Natural killer cell treated with Interleukin-12 subunit alpha and Interleukin-12 subunit beta and Interleukin-15 and Interleukin-18, amount 100 ng/mL, for 72 hours (primary cell): Measurements from ENCODE around the gene SLAIN2. TPM values are rescaled to one million over a fixed set of nuclear protein-coding genes. Genes with fewer than 3 reads are reported as not detected.
"Not testable (repeated sequence)": the region's sequence is repeated elsewhere in the genome, so short reads cannot be mapped to it uniquely, and the experiment has no call there.

ENCODE experiments used
- ATAC-seq, 2 donors: fragments of 150-1000 bp; cut with Tn5 transposase in 1 of 2; sonication (Bioruptor Pico), chemical (Tn5 transposase) in 1 of 2; 2 replicates each; pipeline ENCODE4 v1.10.0; 2021
- DNase-seq: peaks from one replicate; pipeline ENCODE4 v3.0.0; 2022; ENCODE audit warnings: low spot score
- H3K27ac Mint-ChIP-seq, 2 donors: 1 replicate in 1 of 2; 2 replicates in 1 of 2; pipeline ENCODE4 v1.8.0; 2022; ENCODE audit warnings: mixed read lengths in 2 of 2, mild to moderate bottlenecking in 1 of 2, moderate library complexity in 1 of 2
- H3K27me3 Mint-ChIP-seq, 2 donors: 1 replicate in 1 of 2; 2 replicates in 1 of 2; pipeline ENCODE4 v1.8.0; 2022; ENCODE audit warnings: mixed read lengths in 2 of 2
- H3K36me3 Mint-ChIP-seq: one replicate; pipeline ENCODE4 v1.8.0; 2022; ENCODE audit warnings: mixed read lengths
- H3K4me1 Mint-ChIP-seq, 2 donors: 1 replicate in 1 of 2; 2 replicates in 1 of 2; pipeline ENCODE4 v1.8.0; 2022; ENCODE audit warnings: low read depth in 2 of 2, mixed read lengths in 2 of 2, mild to moderate bottlenecking in 1 of 2
- H3K4me3 Mint-ChIP-seq: one replicate; pipeline ENCODE4 v1.8.0; 2022; ENCODE audit warnings: mixed read lengths
- H3K9me3 Mint-ChIP-seq: 2 replicates; pipeline ENCODE4 v1.8.0; 2022; ENCODE audit warnings: mixed read lengths
- total RNA-seq, 2 donors: library from RNA; stranded (reverse); gene quantifications; one replicate each; pipeline ENCODE4 v1.2.3, GENCODE V29; 2022

SLAIN2 gene
- total RNA-seq, 2 donors from 2014 or later: 42.4 to 89.3 TPM

GRCh38 chr4:48446642-48447041, 105.3 kb downstream of the SLAIN2 start:
- H3K9me3 Mint-ChIP-seq: no peaks in the 10 kb centered on the region
- H3K27me3 Mint-ChIP-seq: peaks cover 0 to 3% of the 10 kb centered on the region in 2 donors
- H3K4me3 Mint-ChIP-seq: no peak overlapping the region
- no peak overlapping the region for H3K27ac Mint-ChIP-seq
- no peaks in the 10 kb centered on the region for H3K36me3 Mint-ChIP-seq
- H3K4me1 Mint-ChIP-seq: no peaks in the 10 kb centered on the region
- DNase-seq (no peak), ATAC-seq (no peak)

DNA sequence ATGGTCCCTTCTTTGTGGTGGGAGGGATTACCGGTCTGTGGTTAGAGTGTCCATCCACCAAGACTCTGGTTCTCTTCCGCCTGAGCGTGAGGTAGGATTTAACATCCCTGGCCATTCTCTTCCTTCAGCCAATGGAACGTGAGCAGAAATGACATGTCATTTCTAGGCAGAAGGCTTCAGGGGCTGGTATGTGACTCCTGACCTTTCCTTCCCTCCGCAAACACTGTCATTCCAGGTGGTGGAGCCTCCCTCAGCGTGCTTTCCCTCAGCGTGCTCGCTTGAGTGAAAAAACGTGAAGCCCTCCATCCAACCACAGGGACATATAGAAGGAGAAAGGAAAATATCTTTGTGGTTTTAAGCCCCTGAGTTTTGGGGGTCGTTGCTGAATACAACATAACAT, 107.8 kb downstream of the SLAIN2 start:
- H3K27ac Mint-ChIP-seq: no peak overlapping the region
- no peak for DNase-seq
- no peaks in the 10 kb centered on the region for H3K4me1 Mint-ChIP-seq
- no peak overlapping the region for H3K4me3 Mint-ChIP-seq
- no peaks in the 10 kb centered on the region for H3K9me3 Mint-ChIP-seq
- peaks cover 3 to 6% of the 10 kb centered on the region in 2 donors for H3K27me3 Mint-ChIP-seq
- peak in 1 of 2 donors; percentile 36 for ATAC-seq
- no peaks in the 10 kb centered on the region for H3K36me3 Mint-ChIP-seq

GRCh38 chr4:48450740-48451139, 109.4 kb downstream of the SLAIN2 start:
- DNase-seq: no peak
- no peak overlapping the region for H3K27ac Mint-ChIP-seq
- ATAC-seq: no peak
- H3K36me3 Mint-ChIP-seq: no peaks in the 10 kb centered on the region
- H3K27me3 Mint-ChIP-seq: peaks cover 5 to 6% of the 10 kb centered on the region in 2 donors
- H3K9me3 Mint-ChIP-seq: no peaks in the 10 kb centered on the region
- no peaks in the 10 kb centered on the region for H3K4me1 Mint-ChIP-seq
- H3K4me3 Mint-ChIP-seq: no peak overlapping the region

DNA sequence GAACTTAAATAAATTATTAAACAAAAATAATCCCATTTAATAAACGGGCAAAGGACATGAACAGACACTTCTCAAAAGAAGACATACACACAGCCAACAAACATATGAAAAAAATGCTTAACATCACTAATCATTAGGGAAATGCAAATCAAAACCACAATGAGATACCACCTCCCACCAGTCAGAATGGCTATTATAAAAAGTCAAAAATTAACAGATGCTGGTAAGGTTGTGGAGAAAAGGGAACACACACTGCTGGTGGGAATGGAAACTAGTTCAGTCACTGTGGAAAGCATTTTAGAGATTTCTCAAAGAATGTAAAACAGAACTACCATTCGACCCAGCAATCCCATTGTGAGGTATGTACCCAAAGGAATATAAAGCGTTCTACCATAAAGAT, 110.3 kb downstream of the SLAIN2 start:
- H3K36me3 Mint-ChIP-seq, H3K27me3 Mint-ChIP-seq, ATAC-seq, DNase-seq, H3K27ac Mint-ChIP-seq, H3K9me3 Mint-ChIP-seq, H3K4me1 Mint-ChIP-seq, H3K4me3 Mint-ChIP-seq: not testable (repeated sequence)

DNA sequence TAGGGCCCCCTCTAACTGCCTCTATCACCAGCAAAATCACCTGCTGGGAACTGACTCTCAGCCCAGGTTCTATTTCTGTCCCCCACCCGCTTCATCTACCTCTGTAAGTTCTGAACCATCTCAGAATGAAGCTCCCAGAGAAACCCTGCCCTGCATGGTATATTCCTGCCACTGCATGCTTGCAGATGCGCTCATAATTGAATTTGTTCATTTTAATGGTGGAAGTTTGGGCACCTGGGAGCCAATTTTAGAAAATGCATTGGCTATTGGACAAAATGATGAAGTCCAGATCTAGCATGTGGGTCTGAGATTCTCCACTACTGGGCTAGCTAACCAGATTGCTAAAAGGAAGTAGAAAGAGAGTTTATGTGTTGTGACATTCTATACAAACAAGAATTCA, 113.3 kb downstream of the SLAIN2 start:
- H3K27me3 Mint-ChIP-seq: peaks cover 6 to 16% of the 10 kb centered on the region in 2 donors

GRCh38 chr4:48461000-48461399, 119.7 kb downstream of the SLAIN2 start:
- Mint-ChIP-seq H3K27me3 (peaks cover 0 to 16% of the 10 kb centered on the region in 2 donors), H3K9me3 (no peaks in the 10 kb centered on the region)

More for the DNA sequence above, 113.3 kb downstream of the SLAIN2 start:
- DNase-seq: no peak
- H3K27ac Mint-ChIP-seq: no peak overlapping the region
- H3K4me3 Mint-ChIP-seq: no peak overlapping the region
- H3K4me1 Mint-ChIP-seq: no peaks in the 10 kb centered on the region
- H3K9me3 Mint-ChIP-seq: no peaks in the 10 kb centered on the region
- ATAC-seq: no peak
- no peaks in the 10 kb centered on the region for H3K36me3 Mint-ChIP-seq

DNA sequence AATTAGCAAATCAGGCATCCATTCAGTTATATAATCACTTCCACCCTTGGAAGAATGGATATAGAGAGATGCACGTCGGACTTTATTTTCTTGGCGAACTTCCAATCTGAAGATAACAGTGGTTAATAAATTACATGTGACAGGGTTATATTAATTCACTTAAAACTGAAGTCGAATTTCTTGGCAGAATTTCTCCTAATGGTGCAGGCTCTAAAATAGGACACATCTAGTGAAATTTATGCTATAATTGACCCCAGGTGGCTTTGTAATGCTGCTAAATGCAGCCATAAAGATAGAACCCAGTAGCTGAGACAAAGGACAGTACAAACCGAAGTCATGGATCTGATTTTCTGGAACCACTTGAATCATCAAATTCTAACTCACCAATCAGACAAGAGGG, 121.0 kb downstream of the SLAIN2 start:
- H3K9me3 Mint-ChIP-seq: no peaks in the 10 kb centered on the region
- H3K4me3 Mint-ChIP-seq: no peak overlapping the region
- no peaks in the 10 kb centered on the region for H3K4me1 Mint-ChIP-seq
- H3K27me3 Mint-ChIP-seq: peaks cover 0 to 11% of the 10 kb centered on the region in 2 donors
- no peak overlapping the region for H3K27ac Mint-ChIP-seq
- no peaks in the 10 kb centered on the region for H3K36me3 Mint-ChIP-seq
- ATAC-seq (no peak), DNase-seq (no peak)

More at GRCh38 chr4:48461000-48461399, 119.7 kb downstream of the SLAIN2 start:
- Mint-ChIP-seq H3K4me1 (no peaks in the 10 kb centered on the region), H3K4me3 (no peak overlapping the region), H3K36me3 (no peaks in the 10 kb centered on the region), H3K27ac (no peak overlapping the region)
- DNase-seq: no peak
- ATAC-seq: no peak

DNA sequence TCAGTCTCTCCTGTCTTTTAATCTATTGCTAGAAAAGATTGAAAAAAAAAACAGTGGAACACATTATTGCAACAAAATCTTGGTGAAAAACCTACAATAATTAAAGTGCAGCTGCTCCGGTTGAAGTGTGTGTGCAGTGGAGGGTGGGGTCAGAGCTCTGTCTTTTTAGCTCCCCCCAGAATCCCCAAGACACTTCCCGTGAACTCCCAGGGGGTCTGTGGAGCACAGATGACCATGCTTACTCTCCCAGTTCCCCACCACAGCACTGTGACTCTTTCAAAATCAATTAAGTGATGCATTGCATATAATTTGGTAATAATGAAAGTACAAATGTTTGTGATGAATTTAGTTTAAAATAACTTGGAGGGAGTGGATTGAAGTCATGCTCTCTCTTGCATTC, 126.1 kb downstream of the SLAIN2 start:
- DNase-seq (no peak), ATAC-seq (no peak)
- Mint-ChIP-seq H3K27ac (no peak overlapping the region), H3K4me3 (no peak overlapping the region), H3K36me3 (no peaks in the 10 kb centered on the region), H3K4me1 (no peaks in the 10 kb centered on the region), H3K9me3 (no peaks in the 10 kb centered on the region), H3K27me3 (peaks cover 8 to 9% of the 10 kb centered on the region in 2 donors)

GRCh38 chr4:48467891-48468290, 126.6 kb downstream of the SLAIN2 start:
- H3K36me3 Mint-ChIP-seq: no peaks in the 10 kb centered on the region
- no peak overlapping the region for H3K27ac Mint-ChIP-seq
- no peak overlapping the region for H3K4me3 Mint-ChIP-seq
- DNase-seq (no peak), ATAC-seq (no peak)
- no peaks in the 10 kb centered on the region for H3K9me3 Mint-ChIP-seq
- no peaks in the 10 kb centered on the region for H3K4me1 Mint-ChIP-seq
- peaks cover 8 to 9% of the 10 kb centered on the region in 2 donors for H3K27me3 Mint-ChIP-seq

- ATAC-seq (no peak), DNase-seq (no peak)
- Mint-ChIP-seq H3K9me3 (no peaks in the 10 kb centered on the region), H3K27me3 (peaks cover 7 to 8% of the 10 kb centered on the region in 2 donors), H3K4me3 (no peak overlapping the region), H3K27ac (no peak overlapping the region), H3K4me1 (no peaks in the 10 kb centered on the region), H3K36me3 (no peaks in the 10 kb centered on the region)
Measured at GRCh38 chr4:48470137-48470536, 128.8 kb downstream of the SLAIN2 start.

GRCh38 chr4:48470570-48470969, 129.2 kb downstream of the SLAIN2 start:
- Mint-ChIP-seq H3K9me3 (no peaks in the 10 kb centered on the region), H3K4me3 (no peak overlapping the region), H3K27ac (no peak overlapping the region), H3K27me3 (peaks cover 8 to 9% of the 10 kb centered on the region in 2 donors), H3K4me1 (no peaks in the 10 kb centered on the region), H3K36me3 (no peaks in the 10 kb centered on the region)
- ATAC-seq: no peak
- DNase-seq: no peak

GRCh38 chr4:48472794-48473193, 131.5 kb downstream of the SLAIN2 start:
- no peaks in the 10 kb centered on the region for H3K9me3 Mint-ChIP-seq
- ATAC-seq (no peak), DNase-seq (no peak)
- peaks cover 8 to 11% of the 10 kb centered on the region in 2 donors for H3K27me3 Mint-ChIP-seq
- H3K4me1 Mint-ChIP-seq: no peaks in the 10 kb centered on the region
- H3K36me3 Mint-ChIP-seq: no peaks in the 10 kb centered on the region
- no peak overlapping the region for H3K4me3 Mint-ChIP-seq
- H3K27ac Mint-ChIP-seq: no peak overlapping the region

GRCh38 chr4:48475770-48476169, 134.4 kb downstream of the SLAIN2 start:
- Mint-ChIP-seq H3K27ac (no peak overlapping the region), H3K4me3 (no peak overlapping the region), H3K27me3 (peaks cover 9% of the 10 kb centered on the region in 2 donors), H3K9me3 (no peaks in the 10 kb centered on the region), H3K4me1 (no peaks in the 10 kb centered on the region), H3K36me3 (no peaks in the 10 kb centered on the region)
- ATAC-seq (no peak), DNase-seq (no peak)
